ENCODE results near the gene KRT82. TPM values are rescaled to one million over a fixed set of nuclear protein-coding genes. Genes with fewer than 3 reads are reported as not detected.
A peak's percentile ranks its signal among the peaks of the same experiment; 100 is the strongest.

Gene KRT82
- total and polyA plus RNA-seq, 2 of the 8 experiments (the other 6 are each of a cell fraction or from before 2014, with no cell fraction given) = not detected

GRCh38 chr12:52437508-52437907, 31.4 kb upstream of the KRT82 start:
- Histone ChIP-seq H3K4me3 (ENCODE audit: extremely low read depth in 1 of 4, insufficient read depth in 2 of 4, low read depth in 3 of 4, low read length in 4 of 4) (no peak overlapping the region), H4K5ac (ENCODE audit: insufficient read length, low read depth, low read length) (no peak overlapping the region), H4K20me1 (replicated peaks in 1 of 2; ENCODE audit: control insufficient read depth in 1 of 2, insufficient read depth in 2 of 2, low read length in 2 of 2) (no peaks in the 10 kb centered on the region), H3K79me2 (ENCODE audit: control insufficient read depth in 1 of 2, insufficient read depth in 2 of 2, low read length in 2 of 2) (no peaks in the 10 kb centered on the region), H3K23me2 (ENCODE audit: low read depth, low read length) (no peaks in the 10 kb centered on the region), H3K56ac (replicated peaks; ENCODE audit: insufficient read length, low read depth, low read length) (no peak overlapping the region), H3K27me3 (replicated peaks in 1 of 4; ENCODE audit: control insufficient read depth in 3 of 4, extremely low read depth in 1 of 4, insufficient read depth in 3 of 4, low read length in 3 of 4) (no peaks in the 10 kb centered on the region; a peak in 2 of 7 replicates), H3K79me1 (ENCODE audit: low read depth, low read length) (no peaks in the 10 kb centered on the region), H2AK5ac (ENCODE audit: low read depth, low read length) (no peak overlapping the region), H3K36me3 (ENCODE audit: control insufficient read depth in 2 of 4, insufficient read depth in 4 of 4, low read length in 3 of 4) (no peaks in the 10 kb centered on the region), H3K9me3 (ENCODE audit: insufficient read depth in 2 of 2, low read depth in 1 of 2, low read length in 1 of 2) (no peaks in the 10 kb centered on the region), H2BK12ac (ENCODE audit: low read depth, low read length) (no peak overlapping the region), H4K91ac (replicated peaks; ENCODE audit: insufficient read length, low read length) (no peak overlapping the region), H4K8ac (ENCODE audit: extremely low read depth, insufficient read depth, low read length) (peak overlapping the region; percentile 62; the same call in 1 of the 2 replicates), H2BK120ac (replicated peaks; ENCODE audit: low read depth, low read length) (no peak overlapping the region), H3K18ac (ENCODE audit: extremely low read depth, low read length) (no peak overlapping the region), H3K4ac (replicated peaks; ENCODE audit: insufficient read length, low read depth, low read length) (no peak overlapping the region), H2BK5ac (ENCODE audit: low read depth, low read length) (no peak overlapping the region), H3K4me2 (ENCODE audit: insufficient read depth in 1 of 2, low read depth in 2 of 2, low read length in 2 of 2) (no peak overlapping the region), H3K27ac (ENCODE audit: low read depth, low read length) (no peak overlapping the region), H2BK15ac (ENCODE audit: low read length) (no peak overlapping the region), H3K9ac (replicated peaks in 1 of 4; ENCODE audit: extremely low read depth in 1 of 4, low read depth in 3 of 4, low read length in 3 of 4) (no peak overlapping the region), H2BK20ac (ENCODE audit: low read length) (no peak overlapping the region), H3K4me1 (replicated peaks in 1 of 4; ENCODE audit: control insufficient read depth in 3 of 4, insufficient read depth in 4 of 4, low read length in 3 of 4) (peaks cover 0 to 3% (median 1%) of the 10 kb centered on the region in 4 experiments; a peak in 1 of 7 replicates), H3K23ac (ENCODE audit: insufficient read length) (no peak overlapping the region), H2AFZ (ENCODE audit: low read length) (no peak overlapping the region), H3K14ac (ENCODE audit: insufficient read length) (no peak overlapping the region)
- CTCF ChIA-PET (ENCODE audit: partially characterized antibody) = no interaction called here
- 84% methylated on average over 8 of the region's 9 CpGs; no CpG with 5 or more reads in 1 of the 2 experiments for WGBS, 2 experiments (ENCODE audit: extremely low coverage in 1 of 2, insufficient coverage in 1 of 2, insufficient read length in 1 of 2, insufficient replicate concordance in 2 of 2, low coverage in 1 of 2, low lambda C conversion rate in 2 of 2, missing lambda C conversion rate in 1 of 2)
- no peak for FAIRE-seq
- DNase-seq (ENCODE audit: low read depth in 1 of 2, low spot score in 2 of 2) = no peak
- no peak for TF ChIP-seq PHF8 (conservative IDR thresholded peaks at IDR 0.05; ENCODE audit: low read depth, low read length)
- no peak for TF ChIP-seq GTF2F1 (IDR thresholded peaks at IDR 0.05; ENCODE audit: borderline replicate concordance, low read depth, low read length)
- TF ChIP-seq POU5F1 (IDR thresholded peaks at IDR 0.05; ENCODE audit: low read depth, low read length) = no peak
- no peak for TF ChIP-seq USF2 (IDR thresholded peaks at IDR 0.05; ENCODE audit: low read length)
- no peak for TF ChIP-seq CBX8 (IDR thresholded peaks at IDR 0.05; ENCODE audit: borderline replicate concordance, low read depth, low read length)
- no peak for TF ChIP-seq BCL11A (IDR thresholded peaks at IDR 0.05; ENCODE audit: low read depth in 2 of 2, low read length in 2 of 2)
- TF ChIP-seq JUN (IDR thresholded peaks at IDR 0.05; ENCODE audit: low read depth, low read length) = no peak
- POLR2A ChIA-PET (ENCODE audit: partially characterized antibody) = interaction anchor here (0.6 kb wide), 1 partner anchor 125 kb away, joined by 3 read pairs; no protein-coding TSS in a partner anchor
